ENCODE data around the gene ALOX5.
"Not testable (repeated sequence)": the region's sequence is repeated elsewhere in the genome, so short reads cannot be mapped to it uniquely, and the experiment has no call there.

The ALOX5 gene

GRCh38 chr10:45373576-45374349 lies at the start of gene ALOX5:
TSS of gene ALOX5 (plus strand) at chr10:45374216. CDS start at chr10:45374280, 64 bp downstream.
- Mint-ChIP-seq H3K27me3 (ENCODE audit: low read depth) (peaks cover 74% of the 10 kb centered on the region), H3K36me3 (ENCODE audit: low read depth) (peaks cover 2% of the 10 kb centered on the region), H3K4me3 (peak within 1 kb of the TSS; percentile 84), H3K27ac (peak within 1 kb of the TSS; percentile 26), H3K4me1 (ENCODE audit: low read depth) (peaks cover 9% of the 10 kb centered on the region), H3K9me3 (no peaks in the 10 kb centered on the region)
- peak; percentile 10 for DNase-seq (ENCODE audit: low spot score)

DNA sequence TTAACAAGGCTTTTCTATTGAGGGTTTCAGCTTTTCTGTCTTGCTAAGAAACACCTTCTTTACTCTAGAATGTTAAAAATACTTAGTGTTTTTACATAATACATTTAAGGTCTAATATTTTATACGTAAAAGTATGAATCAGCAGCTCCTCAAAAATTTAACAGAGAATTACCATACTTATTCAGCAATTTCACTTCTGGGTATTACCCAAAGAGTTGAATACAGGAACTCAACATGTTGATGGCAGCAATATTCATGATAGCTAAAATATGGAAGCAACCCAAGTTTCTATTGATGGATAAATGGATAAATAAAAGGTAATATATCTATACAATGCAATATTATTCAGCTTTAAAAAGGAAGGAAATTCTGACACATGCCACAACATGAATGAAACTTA lies 48.9 kb upstream of the ALOX5 start:
- no peaks in the 10 kb centered on the region for H3K36me3 Mint-ChIP-seq (ENCODE audit: low read depth)
- no peak for DNase-seq (ENCODE audit: low spot score)
- H3K4me3 Mint-ChIP-seq, result no peak overlapping the region
- H3K9me3 Mint-ChIP-seq, result peaks cover 20% of the 10 kb centered on the region
- no peaks in the 10 kb centered on the region for H3K4me1 Mint-ChIP-seq (ENCODE audit: low read depth)
- no peak overlapping the region for H3K27ac Mint-ChIP-seq
- H3K27me3 Mint-ChIP-seq (ENCODE audit: low read depth), result peaks cover 11% of the 10 kb centered on the region

DNA sequence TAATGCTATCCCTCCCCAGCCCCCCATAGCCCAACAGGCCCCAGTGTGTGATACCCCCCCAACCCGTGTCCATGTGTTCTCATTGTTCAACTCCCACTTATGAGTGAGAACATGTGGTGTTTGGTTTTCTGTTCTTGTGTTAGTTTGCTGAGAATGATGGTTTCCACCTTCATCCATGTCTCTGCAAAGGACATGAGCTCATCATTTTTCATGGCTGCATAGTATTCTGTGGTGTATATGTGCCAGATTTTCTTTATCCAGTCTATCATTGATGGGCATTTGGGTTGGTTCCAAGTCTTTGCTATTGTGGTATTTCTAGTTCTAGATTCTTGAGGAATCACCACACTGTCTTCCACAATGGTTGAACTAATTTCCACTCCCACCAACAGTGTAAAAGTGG lies 47.2 kb upstream of the ALOX5 start:
- not testable (repeated sequence) for H3K27ac Mint-ChIP-seq; H3K4me3 Mint-ChIP-seq; H3K4me1 Mint-ChIP-seq (ENCODE audit: low read depth); DNase-seq (ENCODE audit: low spot score); H3K36me3 Mint-ChIP-seq (ENCODE audit: low read depth)
- Mint-ChIP-seq H3K27me3 (ENCODE audit: low read depth) (peaks cover 15% of the 10 kb centered on the region), H3K9me3 (peaks cover 20% of the 10 kb centered on the region)

DNA sequence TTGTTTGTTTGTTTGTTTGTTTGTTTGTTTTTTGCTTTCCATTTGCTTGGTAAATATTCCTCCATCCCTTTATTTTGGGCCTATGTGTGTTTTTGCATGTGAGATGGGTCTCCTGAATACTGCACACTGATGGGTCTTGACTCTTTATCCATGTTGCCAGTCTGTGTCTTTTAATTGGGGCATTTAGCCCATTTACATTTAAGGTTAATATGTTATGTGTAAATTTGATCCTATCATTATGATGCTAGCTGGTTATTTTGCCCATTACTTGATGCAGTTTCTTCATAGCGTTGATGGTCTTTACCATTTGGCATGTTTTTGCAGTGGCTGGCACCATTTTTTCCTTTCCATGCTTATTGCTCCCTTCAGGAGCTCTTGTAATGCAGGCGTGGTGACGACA lies 42.2 kb upstream of the ALOX5 start:
- H3K4me3 Mint-ChIP-seq; H3K4me1 Mint-ChIP-seq (ENCODE audit: low read depth); DNase-seq (ENCODE audit: low spot score); H3K36me3 Mint-ChIP-seq (ENCODE audit: low read depth); H3K27ac Mint-ChIP-seq; H3K27me3 Mint-ChIP-seq (ENCODE audit: low read depth): not testable (repeated sequence)
- H3K9me3 Mint-ChIP-seq, result peaks cover 13% of the 10 kb centered on the region

- Mint-ChIP-seq H3K27me3 (ENCODE audit: low read depth) (peaks cover 5% of the 10 kb centered on the region), H3K36me3 (ENCODE audit: low read depth) (no peaks in the 10 kb centered on the region), H3K9me3 (no peaks in the 10 kb centered on the region), H3K4me1 (ENCODE audit: low read depth) (no peaks in the 10 kb centered on the region), H3K27ac (no peak overlapping the region), H3K4me3 (no peak overlapping the region)
- DNase-seq (ENCODE audit: low spot score), result no peak
These were observed 34.1 kb upstream of the ALOX5 start for GRCh38 chr10:45339894-45340293.

DNA sequence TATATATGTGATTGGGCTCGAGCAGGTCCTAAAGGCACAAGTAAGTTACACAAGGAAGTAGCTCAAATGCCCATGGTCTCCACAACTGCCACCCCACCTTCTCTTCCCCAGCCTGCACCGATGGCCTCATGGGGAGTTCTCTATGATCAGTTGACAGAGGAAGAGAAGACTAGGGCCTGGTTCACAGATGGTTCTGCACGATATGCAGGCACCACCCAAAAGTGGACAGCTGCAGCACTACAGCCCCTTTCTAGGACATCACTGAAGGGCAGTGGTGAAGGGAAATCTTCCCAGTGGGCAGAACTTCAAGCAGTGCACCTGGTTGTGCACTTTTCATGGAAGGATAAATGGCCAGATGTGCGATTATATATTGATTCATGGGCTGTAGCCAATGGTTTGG lies 33.6 kb upstream of the ALOX5 start:
- H3K4me3 Mint-ChIP-seq; H3K4me1 Mint-ChIP-seq (ENCODE audit: low read depth): not testable (repeated sequence)

DNA sequence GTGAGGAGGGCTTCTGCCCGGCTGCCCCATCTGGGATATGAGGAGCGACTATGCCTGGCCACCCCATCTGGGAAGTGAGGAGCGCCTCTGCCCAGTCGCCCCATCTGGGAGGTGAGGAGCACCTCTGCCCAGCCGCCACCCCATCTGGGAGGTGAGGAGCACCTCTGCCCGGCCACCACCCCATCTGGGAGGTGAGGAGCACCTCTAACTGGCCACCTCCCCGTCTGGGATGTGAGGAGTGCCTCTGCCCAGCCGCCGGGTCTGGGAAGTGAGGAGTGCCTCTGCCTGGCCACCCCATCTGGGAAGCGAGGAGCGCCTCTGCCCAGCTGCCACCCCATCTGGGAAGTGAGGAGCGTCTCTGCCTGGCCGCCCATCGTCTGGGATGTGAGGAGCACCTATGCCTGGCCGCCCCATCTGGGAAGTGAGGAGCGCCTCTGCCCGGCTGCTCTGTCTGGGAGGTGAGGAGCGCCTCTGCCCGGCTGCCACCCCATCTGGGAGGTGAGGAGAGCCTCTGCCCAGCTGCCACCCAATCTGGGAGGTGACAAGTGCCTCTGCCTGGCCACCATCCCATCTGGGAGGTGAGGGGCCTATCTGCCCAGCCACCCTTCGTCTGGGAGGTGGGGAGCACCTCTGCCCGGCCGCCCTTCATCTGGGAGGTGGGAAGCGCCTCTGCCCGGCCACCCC lies 27.2 kb upstream of the ALOX5 start:
- H3K4me1 Mint-ChIP-seq (ENCODE audit: low read depth); H3K36me3 Mint-ChIP-seq (ENCODE audit: low read depth); H3K27me3 Mint-ChIP-seq (ENCODE audit: low read depth); H3K4me3 Mint-ChIP-seq; DNase-seq (ENCODE audit: low spot score); H3K27ac Mint-ChIP-seq; H3K9me3 Mint-ChIP-seq: not testable (repeated sequence)

More for the DNA sequence above, 33.6 kb upstream of the ALOX5 start:
- H3K27me3 Mint-ChIP-seq (ENCODE audit: low read depth); DNase-seq (ENCODE audit: low spot score); H3K9me3 Mint-ChIP-seq; H3K36me3 Mint-ChIP-seq (ENCODE audit: low read depth); H3K27ac Mint-ChIP-seq: not testable (repeated sequence)

DNA sequence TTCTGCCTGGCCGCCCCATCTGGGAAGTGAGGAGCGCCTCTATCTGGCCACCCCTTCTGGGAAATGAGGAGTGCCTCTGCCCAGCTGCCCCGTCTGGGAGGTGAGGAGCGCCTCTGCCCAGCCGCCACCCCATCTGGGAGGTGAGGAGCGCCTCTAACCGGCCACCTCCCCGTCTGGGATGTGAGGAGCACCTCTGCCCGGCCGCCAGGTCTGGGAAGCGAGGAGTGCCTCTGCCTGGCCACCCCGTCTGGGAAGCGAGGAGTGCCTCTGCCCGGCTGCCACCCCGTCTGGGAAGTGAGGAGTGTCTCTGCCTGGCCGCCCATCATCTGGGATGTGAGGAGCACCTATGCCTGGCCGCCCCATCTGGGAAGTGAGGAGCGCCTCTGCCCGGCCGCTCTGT lies 26.6 kb upstream of the ALOX5 start:
- not testable (repeated sequence) for H3K4me3 Mint-ChIP-seq; H3K27ac Mint-ChIP-seq; DNase-seq (ENCODE audit: low spot score); H3K4me1 Mint-ChIP-seq (ENCODE audit: low read depth); H3K36me3 Mint-ChIP-seq (ENCODE audit: low read depth); H3K27me3 Mint-ChIP-seq (ENCODE audit: low read depth); H3K9me3 Mint-ChIP-seq

GRCh38 chr10:45348196-45348765 lies 25.7 kb upstream of the ALOX5 start:
- DNase-seq (ENCODE audit: low spot score); H3K27ac Mint-ChIP-seq; H3K9me3 Mint-ChIP-seq; H3K4me1 Mint-ChIP-seq (ENCODE audit: low read depth); H3K27me3 Mint-ChIP-seq (ENCODE audit: low read depth); H3K36me3 Mint-ChIP-seq (ENCODE audit: low read depth); H3K4me3 Mint-ChIP-seq: not testable (repeated sequence)

DNA sequence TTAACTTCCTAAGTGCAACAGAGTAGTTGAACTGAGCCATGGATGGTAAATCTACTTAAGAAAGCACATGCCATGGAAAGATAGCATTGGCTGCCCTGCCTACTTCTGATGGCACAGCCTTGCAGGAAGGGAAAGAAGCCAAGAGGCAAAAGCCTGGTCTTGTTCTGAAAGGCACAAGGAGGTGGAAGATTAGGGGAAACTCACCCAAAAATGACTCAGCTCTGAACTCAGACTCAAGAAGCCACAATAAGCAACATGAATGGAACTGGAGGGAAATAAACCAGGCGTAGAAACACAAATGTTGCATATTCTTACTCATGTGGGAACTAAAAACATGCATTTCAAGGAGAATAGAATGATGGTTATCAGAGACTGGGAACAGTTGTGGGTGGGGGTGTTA lies 20.8 kb upstream of the ALOX5 start:
- no peaks in the 10 kb centered on the region for H3K36me3 Mint-ChIP-seq (ENCODE audit: low read depth)
- no peak overlapping the region for H3K27ac Mint-ChIP-seq
- H3K4me3 Mint-ChIP-seq, result no peak overlapping the region

DNA sequence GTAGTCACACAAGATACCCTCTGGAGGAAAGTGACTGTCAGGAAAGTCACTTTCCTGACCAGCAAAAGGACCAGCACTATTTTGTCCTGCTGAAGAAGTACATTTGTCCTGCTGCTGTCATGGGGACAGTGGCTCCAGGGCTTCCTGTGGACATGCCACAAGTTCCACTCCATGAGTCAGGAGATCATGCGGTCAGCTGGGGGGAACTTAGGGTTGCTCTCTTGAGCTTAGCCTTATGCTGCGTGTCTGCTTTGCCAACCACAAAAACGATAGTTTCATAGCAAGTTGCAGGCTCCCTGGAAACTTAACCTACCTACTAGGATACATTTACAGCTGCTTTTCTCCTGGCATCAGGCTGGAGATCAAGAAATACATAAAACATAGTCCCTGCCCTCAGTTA lies 19.8 kb upstream of the ALOX5 start:
- H3K9me3 Mint-ChIP-seq, result no peaks in the 10 kb centered on the region
- peaks cover 12% of the 10 kb centered on the region for H3K4me1 Mint-ChIP-seq (ENCODE audit: low read depth)
- H3K27me3 Mint-ChIP-seq (ENCODE audit: low read depth), result peaks cover 5% of the 10 kb centered on the region
- H3K36me3 Mint-ChIP-seq (ENCODE audit: low read depth), result no peaks in the 10 kb centered on the region
- no peak overlapping the region for H3K4me3 Mint-ChIP-seq
- DNase-seq (ENCODE audit: low spot score), result no peak
- H3K27ac Mint-ChIP-seq, result no peak overlapping the region

More for the DNA sequence above, 20.8 kb upstream of the ALOX5 start:
- peak; percentile 8 for DNase-seq (ENCODE audit: low spot score)
- Mint-ChIP-seq H3K4me1 (ENCODE audit: low read depth) (peaks cover 12% of the 10 kb centered on the region), H3K27me3 (ENCODE audit: low read depth) (peaks cover 5% of the 10 kb centered on the region), H3K9me3 (peaks cover 3% of the 10 kb centered on the region)

GRCh38 chr10:45355494-45355893 lies 18.5 kb upstream of the ALOX5 start:
- H3K4me3 Mint-ChIP-seq, result no peak overlapping the region
- H3K27me3 Mint-ChIP-seq (ENCODE audit: low read depth), result peaks cover 14% of the 10 kb centered on the region
- peaks cover 12% of the 10 kb centered on the region for H3K4me1 Mint-ChIP-seq (ENCODE audit: low read depth)
- H3K27ac Mint-ChIP-seq, result no peak overlapping the region
- no peak for DNase-seq (ENCODE audit: low spot score)
- H3K36me3 Mint-ChIP-seq (ENCODE audit: low read depth), result no peaks in the 10 kb centered on the region
- no peaks in the 10 kb centered on the region for H3K9me3 Mint-ChIP-seq

- H3K4me1 Mint-ChIP-seq (ENCODE audit: low read depth); DNase-seq (ENCODE audit: low spot score); H3K9me3 Mint-ChIP-seq; H3K27ac Mint-ChIP-seq; H3K36me3 Mint-ChIP-seq (ENCODE audit: low read depth); H3K4me3 Mint-ChIP-seq: not testable (repeated sequence)
- H3K27me3 Mint-ChIP-seq (ENCODE audit: low read depth), result peaks cover 26% of the 10 kb centered on the region
These were observed 15.1 kb upstream of the ALOX5 start for GRCh38 chr10:45358961-45359360.

GRCh38 chr10:45361983-45362799 lies 11.8 kb upstream of the ALOX5 start:
- not testable (repeated sequence) for H3K36me3 Mint-ChIP-seq (ENCODE audit: low read depth); H3K27ac Mint-ChIP-seq; H3K4me1 Mint-ChIP-seq (ENCODE audit: low read depth); H3K9me3 Mint-ChIP-seq; DNase-seq (ENCODE audit: low spot score)
- Mint-ChIP-seq H3K27me3 (ENCODE audit: low read depth) (peaks cover 36% of the 10 kb centered on the region), H3K4me3 (peak overlapping the region; percentile 28)

All from T-helper 2 cell treated with Interferon-gamma antibody and Interleukin-4, amounts not matched to agents 5 μg/mL and 100 μg/mL, for 36 hours (primary cell).